HG03175 (cell line): ENCODE results near the gene VWA8.
"Not testable (repeated sequence)": the region's sequence is repeated elsewhere in the genome, so short reads cannot be mapped to it uniquely, and the experiment has no call there.

ENCODE experiments used
- ATAC-seq: cut with Tn5 transposase; IDR thresholded peaks from one replicate; pipeline ENCODE4 v1.9.1; 2021; ENCODE audit warnings: mild to moderate bottlenecking, moderate library complexity; ENCODE audit not compliant: unreplicated experiment

Gene VWA8

GRCh38 chr13:41597348-41598041, 363.4 kb downstream of the VWA8 start:
- ATAC-seq, result no peak

DNA sequence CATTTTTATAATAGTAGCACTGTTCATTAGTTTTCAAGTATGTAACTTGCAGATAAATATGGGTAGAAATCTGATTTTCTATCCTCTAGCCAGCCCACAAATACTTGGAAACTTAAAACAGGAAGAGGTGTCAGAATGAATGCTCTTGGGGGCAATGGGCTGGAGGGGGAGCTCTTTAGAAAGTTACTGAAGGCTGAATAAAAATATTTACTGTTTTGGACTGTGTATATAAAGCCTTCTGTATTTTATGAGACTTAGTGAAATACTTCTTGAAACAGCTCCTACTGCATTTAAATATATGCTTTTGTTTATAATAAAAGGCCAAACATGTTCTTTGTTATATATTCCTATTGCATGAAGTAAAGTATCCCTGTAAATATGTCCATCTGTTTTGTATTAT, 364.7 kb downstream of the VWA8 start:
- no peak for ATAC-seq

DNA sequence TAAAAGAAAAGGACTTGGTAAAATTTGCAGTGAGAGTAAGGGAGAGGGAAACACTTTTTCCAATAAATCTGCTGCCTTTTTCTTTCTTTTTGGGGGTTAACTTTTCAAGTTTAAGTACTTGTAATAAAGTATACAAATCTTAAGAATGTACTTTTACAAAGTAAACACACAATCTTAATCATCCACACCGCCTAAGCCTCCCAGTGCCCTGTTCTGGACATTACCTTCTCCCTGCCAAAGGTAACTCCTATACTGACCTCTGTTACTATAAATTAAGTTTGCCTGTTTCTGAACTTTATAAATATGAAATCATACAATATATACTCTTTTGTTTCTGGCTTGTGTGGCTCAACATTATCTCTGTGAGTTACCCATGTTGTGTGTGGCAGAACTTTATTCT, 365.6 kb downstream of the VWA8 start:
- ATAC-seq, result no peak

DNA sequence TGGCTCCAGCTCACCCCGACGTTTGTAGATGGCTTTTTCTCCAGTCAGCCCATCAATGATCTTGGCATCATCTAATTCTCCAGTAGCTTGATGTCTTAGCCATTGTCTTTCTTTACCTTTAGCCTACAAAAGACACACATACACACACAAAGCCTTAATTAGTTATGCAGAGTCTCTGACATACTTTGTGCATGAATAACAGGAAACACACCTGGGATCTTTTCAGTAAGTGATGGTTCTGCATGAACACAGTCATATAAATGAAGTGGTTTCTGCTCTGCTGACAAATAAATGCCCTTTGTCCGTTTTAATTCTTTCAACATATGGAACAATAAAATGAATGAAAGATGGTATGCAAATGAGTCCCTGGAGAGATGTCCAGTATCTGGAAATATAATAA, 370.3 kb downstream of the VWA8 start:
- ATAC-seq, result no peak

DNA sequence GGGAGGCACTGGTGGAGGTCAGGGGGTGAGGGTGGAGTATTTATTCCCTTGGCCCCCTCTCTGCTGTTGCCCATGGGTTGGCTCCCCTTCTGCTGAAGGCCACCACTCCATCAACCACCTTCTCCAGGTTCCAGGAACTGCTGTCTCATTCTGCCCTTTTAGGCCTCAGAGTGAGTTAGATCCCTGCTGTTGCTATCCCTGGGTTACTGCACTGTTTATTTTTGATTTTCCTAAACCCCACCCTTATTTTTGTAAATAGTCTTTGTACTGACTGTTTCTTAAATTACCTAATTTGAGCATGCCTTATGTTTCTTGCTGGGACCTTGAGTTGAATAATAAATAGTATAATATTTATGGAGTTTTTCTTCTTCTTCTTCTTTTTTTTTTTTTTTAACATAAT, 370.8 kb downstream of the VWA8 start:
- no peak for ATAC-seq

DNA sequence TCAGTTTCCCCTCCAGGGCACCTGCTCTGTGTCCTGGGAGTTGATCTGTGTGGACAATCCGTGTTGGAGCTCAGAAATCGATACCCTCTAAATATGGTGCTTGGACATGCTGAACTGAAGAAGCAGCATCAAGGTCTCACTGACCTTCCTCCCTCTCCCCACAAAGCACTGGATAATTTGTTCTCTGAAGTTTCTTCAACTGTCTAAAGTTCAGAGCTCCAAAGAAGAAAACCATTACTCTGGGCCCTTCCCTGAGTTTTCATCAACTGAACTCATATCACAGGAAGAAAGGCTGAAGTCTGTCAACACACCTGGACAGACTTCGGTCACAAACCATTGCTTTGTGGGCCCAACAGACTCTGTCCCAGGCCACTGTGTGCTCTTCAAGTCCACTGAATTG, 371.5 kb downstream of the VWA8 start:
- ATAC-seq, result no peak

GRCh38 chr13:41588899-41589298, 372.0 kb downstream of the VWA8 start:
- ATAC-seq, result no peak

DNA sequence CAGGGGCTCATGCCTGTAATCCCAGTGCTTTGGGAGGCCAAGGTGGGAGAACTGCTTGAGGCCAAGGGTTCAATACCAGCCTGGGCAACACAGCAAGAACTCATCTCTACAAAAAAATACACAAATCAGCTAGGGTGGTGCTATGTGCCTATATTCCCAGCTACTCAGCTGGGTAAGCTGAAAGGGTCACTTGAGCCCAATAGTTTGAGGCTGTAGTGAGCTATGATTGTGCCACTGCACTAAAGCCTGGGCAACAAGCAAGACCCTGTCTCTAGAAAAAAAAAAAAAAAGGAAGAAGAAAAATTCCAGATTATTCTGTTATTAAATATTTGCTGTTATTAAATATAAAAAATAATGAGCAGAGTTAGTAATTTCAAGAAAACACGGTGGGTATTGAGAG, 372.5 kb downstream of the VWA8 start:
- no peak for ATAC-seq

DNA sequence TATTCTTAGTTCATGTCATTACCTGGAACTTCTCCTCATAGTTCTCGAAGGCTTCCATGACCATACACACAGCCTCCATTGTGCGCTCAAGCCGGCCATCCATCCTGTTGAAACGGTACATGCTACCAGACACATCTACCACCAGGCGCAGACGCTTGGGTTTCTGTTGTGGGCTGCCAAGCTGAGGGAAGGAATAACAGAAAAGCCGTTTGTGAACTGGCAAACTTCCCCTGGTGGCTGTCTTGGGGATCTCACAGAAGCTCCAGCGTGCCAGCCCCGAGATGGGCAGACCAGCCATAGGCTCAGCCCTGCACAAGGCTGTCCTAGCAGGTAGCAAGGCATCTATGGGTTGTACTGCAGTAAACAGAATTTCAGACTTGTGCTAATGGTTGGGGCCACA, 373.4 kb downstream of the VWA8 start:
- no peak for ATAC-seq

DNA sequence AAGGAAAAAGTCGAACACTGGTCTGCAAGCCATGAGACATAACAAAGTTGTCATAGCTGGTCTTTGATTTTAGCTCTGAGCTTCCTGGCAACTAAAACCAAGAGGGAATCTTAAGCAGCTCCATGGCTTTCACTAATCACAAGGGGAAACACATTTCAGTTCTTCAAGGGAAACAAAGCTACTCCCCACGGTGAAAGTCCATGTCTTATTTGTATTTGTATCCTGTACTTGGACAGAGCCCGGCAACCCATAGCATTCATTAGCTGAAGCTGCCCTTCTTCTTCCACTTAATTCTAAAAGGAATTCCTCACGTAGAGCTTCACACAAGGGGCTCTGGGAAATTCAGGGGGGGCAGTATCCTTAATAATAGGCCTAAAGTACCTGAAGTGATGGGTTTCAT, 374.7 kb downstream of the VWA8 start:
- ATAC-seq, result no peak

DNA sequence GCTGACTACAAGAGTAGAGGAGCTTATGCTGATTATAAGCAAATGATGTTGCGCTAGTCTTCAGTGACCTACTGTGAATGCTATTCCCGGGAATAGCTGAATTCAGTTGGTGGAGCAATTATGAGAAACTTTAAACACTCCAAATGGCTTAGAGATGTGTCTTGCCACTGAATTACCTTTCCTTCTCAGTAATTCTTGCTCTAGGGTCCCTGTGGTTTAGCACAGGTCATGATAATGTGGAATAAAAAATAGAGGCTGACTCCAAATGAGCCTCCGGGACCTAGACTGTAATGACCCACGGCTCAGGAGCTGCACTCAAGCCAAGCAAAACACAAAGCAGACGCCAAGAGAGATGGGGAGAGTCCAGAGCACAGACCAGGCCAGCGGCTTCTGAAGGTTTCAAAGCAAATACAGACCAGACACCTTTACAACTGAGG, 378.9 kb downstream of the VWA8 start:
- no peak for ATAC-seq

GRCh38 chr13:41580345-41580744, 380.6 kb downstream of the VWA8 start:
- ATAC-seq, result no peak

DNA sequence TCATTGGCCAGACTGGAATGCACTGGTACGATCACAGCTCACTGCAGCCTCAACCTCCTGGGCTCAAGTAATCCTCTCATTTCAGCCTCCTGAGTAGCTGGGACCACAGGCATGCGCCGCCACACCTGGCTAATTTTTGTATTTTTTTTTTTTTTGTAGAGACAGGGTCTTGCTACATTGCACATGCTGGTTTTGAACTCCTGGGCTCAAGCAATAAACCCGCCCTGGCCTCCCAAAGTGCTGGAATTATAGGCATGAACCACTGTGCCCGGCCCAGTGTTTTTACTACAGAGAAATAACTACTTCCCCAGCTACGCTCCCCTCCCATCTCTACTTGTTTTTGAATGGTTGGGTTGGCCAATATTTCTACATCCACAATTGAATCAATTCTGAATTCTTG, 381.0 kb downstream of the VWA8 start:
- ATAC-seq, result no peak

DNA sequence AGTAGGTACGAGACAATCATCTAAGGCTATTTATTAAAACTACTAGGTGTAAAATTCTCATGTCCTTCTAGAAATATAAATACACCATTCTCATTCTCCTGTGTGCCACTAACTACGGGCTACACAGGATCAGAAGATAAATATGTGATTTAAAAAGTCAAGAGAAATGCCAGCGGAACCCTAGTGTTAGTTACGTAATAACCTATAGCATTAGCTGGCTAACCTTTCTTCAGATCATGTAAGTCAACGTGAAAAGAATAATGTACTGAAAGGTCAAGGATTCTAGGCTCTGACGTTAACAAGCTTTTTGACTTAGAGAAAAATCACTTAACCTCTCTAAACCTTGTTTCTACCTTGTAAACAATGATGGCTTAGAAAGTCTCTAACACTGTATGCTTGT, 381.7 kb downstream of the VWA8 start:
- ATAC-seq, result no peak

DNA sequence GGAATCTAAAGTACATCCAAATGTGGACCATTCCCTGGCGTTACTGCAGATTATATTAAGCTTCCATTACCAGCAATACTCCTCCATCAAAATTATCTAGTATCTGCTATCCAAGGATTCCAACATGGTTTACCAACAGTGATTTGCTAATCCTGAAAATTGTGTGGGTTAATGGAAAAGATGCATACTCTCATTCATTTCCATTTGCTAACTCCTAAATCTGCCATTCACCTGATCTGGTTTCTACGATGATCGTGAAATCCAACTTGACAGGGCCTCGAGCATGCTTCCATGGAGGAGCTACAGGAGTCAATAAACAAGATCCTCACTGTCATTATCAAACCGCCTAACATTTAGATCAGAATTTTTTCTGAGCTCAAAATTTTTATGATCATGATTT, 382.5 kb downstream of the VWA8 start:
- no peak for ATAC-seq

- no peak for ATAC-seq
Observed at GRCh38 chr13:41577436-41577835, 383.5 kb downstream of the VWA8 start.

DNA sequence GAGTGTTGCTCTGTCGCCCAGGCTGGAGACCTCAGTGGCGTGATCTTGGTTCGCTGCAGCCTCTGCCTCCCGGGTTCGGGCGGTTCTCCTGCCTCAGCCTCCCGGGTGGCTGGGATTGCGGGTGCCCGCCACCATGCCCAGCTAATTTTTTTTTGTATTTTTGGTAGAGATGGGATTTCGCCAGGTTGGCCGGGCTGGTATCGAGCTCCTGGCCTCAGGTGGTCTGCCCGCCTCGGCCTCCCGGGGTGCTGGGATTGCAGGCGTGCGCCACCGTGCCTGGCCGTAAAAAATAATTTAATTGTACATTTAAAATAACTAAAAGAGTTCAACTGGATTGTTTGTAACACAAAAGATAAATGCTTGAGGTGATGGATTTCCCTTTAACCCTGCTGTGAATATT, 387.3 kb downstream of the VWA8 start:
- ATAC-seq, result not testable (repeated sequence)

DNA sequence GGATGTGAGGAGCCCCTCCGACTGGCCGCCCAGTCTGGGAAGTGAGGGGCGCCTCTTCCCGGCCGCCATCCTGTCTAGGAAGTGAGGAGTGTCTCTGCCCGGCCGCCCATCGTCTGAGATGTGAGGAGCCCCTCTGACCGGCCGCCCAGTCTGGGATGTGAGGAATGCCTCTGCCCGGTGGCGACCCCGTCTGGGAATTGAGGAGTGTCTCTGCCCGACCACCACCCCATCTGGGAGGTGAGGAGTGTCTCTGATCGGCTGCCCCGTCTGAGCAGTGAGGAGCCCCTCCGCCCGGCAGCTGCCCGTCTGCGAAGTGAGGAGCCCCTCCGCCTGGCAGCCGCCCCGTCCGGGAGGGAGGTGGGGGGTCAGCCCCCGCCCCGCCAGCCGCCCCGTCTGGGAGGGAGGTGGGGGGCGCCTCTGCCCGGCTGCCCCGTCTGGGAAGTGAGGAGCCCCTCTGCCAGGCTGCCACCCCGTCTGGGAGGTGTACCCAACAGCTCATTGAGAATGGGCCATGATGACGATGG, 389.0 kb downstream of the VWA8 start:
- ATAC-seq, result not testable (repeated sequence)

GRCh38 chr13:41568972-41569351, 391.9 kb downstream of the VWA8 start:
- no peak for ATAC-seq

- no peak for ATAC-seq
Observed at GRCh38 chr13:41568143-41568971, 392.6 kb downstream of the VWA8 start.

DNA sequence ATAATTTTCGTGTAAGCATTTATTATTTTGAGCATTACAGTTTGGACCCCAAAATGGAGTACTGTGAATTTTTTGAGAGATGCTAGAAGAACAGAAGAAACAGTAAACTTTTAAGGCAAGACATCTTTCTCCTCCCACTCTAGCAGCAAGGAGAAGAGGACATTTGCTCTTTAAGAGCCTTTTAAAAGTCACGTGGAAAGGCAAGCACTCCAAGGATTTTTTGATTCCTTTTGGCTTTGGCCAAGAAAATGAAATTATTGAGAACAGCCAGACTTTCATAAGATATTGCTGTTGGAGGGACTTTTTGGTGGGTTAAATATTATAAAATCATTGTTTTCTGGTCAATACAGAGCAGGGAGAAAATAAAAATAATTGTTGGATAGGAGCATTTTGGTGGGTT, 393.5 kb downstream of the VWA8 start:
- ATAC-seq, result no peak

GRCh38 chr13:41565846-41566245, 395.1 kb downstream of the VWA8 start:
- no peak for ATAC-seq
